Activated naive CD4-positive, alpha-beta T cell treated with anti-CD3 and anti-CD28 coated beads, Interleukin-2, amount 50 U/mL, for 72 hours (primary cell): ENCODE data around the gene SESN1. TPM values are rescaled to one million over a fixed set of nuclear protein-coding genes. Genes with fewer than 3 reads are reported as not detected.

Source experiments
- ATAC-seq, 2 donors: fragments of 150-1000 bp; cut with Tn5 transposase; 2 replicates each; pipeline ENCODE4 v1.10.0; 2021; ENCODE audit warnings: mild to moderate bottlenecking in 2 of 2, moderate library complexity in 2 of 2
- DNase-seq, 2 donors: peaks; one replicate each; pipeline ENCODE4 v3.0.0; 2021 to 2022; ENCODE audit warnings: low spot score in 2 of 2
- H3K27ac Mint-ChIP-seq, 2 donors: one replicate each; pipeline ENCODE4 v1.8.0; 2022; ENCODE audit warnings: mild to moderate bottlenecking in 2 of 2, mixed read lengths in 2 of 2
- H3K36me3 Mint-ChIP-seq, 2 donors: one replicate each; pipeline ENCODE4 v1.8.0; 2022; ENCODE audit warnings: mixed read lengths in 2 of 2
- H3K9me3 Mint-ChIP-seq, 2 donors: one replicate each; pipeline ENCODE4 v1.8.0; 2022; ENCODE audit warnings: mixed read lengths in 2 of 2
- total RNA-seq, 2 donors: library from RNA; stranded (reverse); gene quantifications; one replicate each; pipeline ENCODE4 v1.2.3, GENCODE V29; 2022

Gene SESN1
- total RNA-seq, 2 donors from 2014 or later: 10.3 to 29.1 TPM

GRCh38 chr6:109079981-109080380, 14.7 kb downstream of the SESN1 start:
- Mint-ChIP-seq H3K27ac (no peak overlapping the region), H3K9me3 (no peaks in the 10 kb centered on the region), H3K36me3 (no peaks in the 10 kb centered on the region)
- no peak for DNase-seq
- no peak for ATAC-seq

GRCh38 chr6:109076377-109076776, 18.3 kb downstream of the SESN1 start:
- no peak for ATAC-seq
- no peaks in the 10 kb centered on the region for H3K9me3 Mint-ChIP-seq
- no peak overlapping the region for H3K27ac Mint-ChIP-seq
- no peaks in the 10 kb centered on the region for H3K36me3 Mint-ChIP-seq
- DNase-seq: no peak

DNA sequence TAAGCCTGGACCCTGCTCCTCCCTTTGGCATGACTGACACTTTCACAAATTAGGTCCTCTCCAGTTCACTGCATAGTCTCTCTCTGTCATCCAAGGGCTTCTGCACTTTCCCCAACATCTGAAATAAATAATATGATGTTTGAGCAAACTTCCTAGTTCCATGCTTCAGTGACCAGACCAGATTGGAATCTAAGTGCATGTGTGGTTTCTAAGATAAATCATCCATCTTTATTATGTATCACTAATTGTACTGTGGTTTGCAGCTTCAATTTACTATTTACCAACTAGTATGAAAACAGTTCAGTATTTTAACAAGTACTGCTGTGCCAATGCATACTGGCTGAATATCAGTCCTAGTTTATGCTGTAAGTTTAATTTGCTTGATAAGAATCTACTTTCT, 18.7 kb downstream of the SESN1 start:
- H3K9me3 Mint-ChIP-seq: no peaks in the 10 kb centered on the region
- DNase-seq: no peak
- ATAC-seq: no peak
- no peaks in the 10 kb centered on the region for H3K36me3 Mint-ChIP-seq
- H3K27ac Mint-ChIP-seq: no peak overlapping the region

DNA sequence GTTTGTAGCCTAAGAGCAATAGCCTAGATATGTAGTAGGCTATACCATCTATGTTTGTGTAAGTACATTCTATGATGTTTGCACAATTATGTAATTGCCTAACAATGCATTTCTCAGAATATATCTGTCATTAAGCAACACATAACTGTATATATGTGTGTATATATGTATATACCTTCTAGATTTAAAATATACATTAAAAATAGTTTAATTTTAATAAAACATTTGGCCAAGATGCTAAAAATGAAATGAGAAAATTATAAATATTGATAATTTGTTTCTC, 20.6 kb downstream of the SESN1 start:
- Mint-ChIP-seq H3K9me3 (no peaks in the 10 kb centered on the region), H3K27ac (no peak overlapping the region), H3K36me3 (no peaks in the 10 kb centered on the region)
- DNase-seq: no peak
- ATAC-seq: no peak

DNA sequence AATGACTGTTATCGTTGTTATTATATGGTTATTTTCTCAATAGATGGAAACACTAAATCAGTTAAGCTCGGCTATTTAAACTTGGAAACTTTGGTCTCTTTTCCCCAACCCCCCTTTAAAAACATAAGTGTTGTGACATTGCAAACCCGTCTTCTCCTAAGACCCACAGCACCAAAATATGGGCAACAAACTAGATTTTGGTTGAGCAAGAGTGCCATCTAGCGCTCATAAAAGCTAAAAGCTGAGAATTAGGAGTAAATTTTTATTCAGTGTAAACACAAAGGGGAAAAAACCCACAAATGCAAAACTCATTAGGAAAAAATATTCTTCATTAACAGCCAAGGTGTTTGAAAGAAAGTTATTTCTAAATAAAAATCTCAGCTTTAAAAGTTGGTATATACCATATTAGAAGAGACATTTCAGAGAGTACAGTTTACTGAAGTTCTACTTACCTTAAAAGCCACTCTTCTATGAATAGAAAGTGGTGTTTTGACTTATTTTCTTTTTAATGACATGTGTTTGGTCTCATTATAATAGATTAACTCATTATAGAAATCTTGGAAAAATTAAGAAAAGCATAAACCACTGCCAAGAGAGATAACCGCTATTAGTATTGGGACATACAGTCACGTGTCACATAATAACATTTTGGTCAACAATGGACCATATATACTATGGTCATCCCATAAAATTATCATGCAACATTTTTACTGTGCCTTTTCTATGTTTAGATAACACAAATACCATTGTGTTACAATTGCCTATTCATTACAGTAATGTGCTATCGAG, 21.1 kb downstream of the SESN1 start:
- ATAC-seq: peak; percentile 31 to 53
- DNase-seq: peak in 1 of 2 donors; percentile 59
- Mint-ChIP-seq H3K36me3 (no peaks in the 10 kb centered on the region), H3K9me3 (no peaks in the 10 kb centered on the region), H3K27ac (no peak overlapping the region)

DNA sequence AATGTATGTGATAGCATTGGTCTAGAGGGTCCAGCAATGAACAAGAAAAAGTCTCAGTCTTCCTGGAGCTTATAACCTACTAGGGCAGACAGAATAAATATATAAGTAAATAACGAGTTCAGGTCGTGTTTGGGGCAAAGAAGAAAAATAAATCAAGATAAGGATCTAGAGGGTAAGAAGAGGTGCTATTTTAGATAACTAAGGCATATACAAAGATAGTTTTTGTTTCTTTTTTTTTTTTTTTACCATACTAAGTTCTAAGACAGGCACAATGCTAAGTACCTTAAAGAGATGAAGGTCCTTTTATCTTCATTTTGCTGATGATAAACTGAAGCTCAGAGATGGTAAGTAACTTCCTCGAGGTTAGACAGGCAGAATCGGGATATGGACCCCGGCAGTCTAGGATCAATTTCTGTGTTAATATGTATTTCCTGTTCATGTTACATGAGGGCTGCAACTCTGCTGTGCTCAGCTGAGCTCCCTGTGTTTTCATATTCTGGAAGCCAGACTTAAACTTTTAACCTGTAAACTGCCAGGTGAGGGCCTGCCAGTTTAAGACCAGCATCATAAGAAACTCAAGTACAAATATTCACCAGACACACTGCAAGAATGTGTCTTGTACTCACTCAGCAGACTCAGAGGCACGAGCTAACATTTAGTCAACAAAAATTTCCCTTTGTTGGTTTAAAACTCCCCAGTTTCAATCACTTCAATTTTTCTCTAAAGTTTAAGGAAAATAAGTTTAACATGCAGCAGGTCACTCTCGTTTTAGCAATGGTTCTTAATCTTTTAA, 23.3 kb downstream of the SESN1 start:
- DNase-seq (no peak), ATAC-seq (peak in 1 of 2 donors; percentile 45)
- Mint-ChIP-seq H3K9me3 (no peaks in the 10 kb centered on the region), H3K36me3 (no peaks in the 10 kb centered on the region), H3K27ac (peak overlapping the region in 1 of 2 donors; percentile 38)

- Mint-ChIP-seq H3K36me3 (no peaks in the 10 kb centered on the region), H3K27ac (no peak overlapping the region), H3K9me3 (no peaks in the 10 kb centered on the region)
- DNase-seq (no peak), ATAC-seq (no peak)
Observed at GRCh38 chr6:109069746-109070145, 24.9 kb downstream of the SESN1 start.

- no peak for DNase-seq
- ATAC-seq: peak in 1 of 2 donors; percentile 20
- no peaks in the 10 kb centered on the region for H3K9me3 Mint-ChIP-seq
- H3K36me3 Mint-ChIP-seq: no peaks in the 10 kb centered on the region
- H3K27ac Mint-ChIP-seq: peak overlapping the region in 1 of 2 donors; percentile 68
Observed at GRCh38 chr6:109062767-109063352, 31.8 kb downstream of the SESN1 start.

- no peak for DNase-seq
- no peak overlapping the region for H3K27ac Mint-ChIP-seq
- no peaks in the 10 kb centered on the region for H3K9me3 Mint-ChIP-seq
- no peak for ATAC-seq
- H3K36me3 Mint-ChIP-seq: no peaks in the 10 kb centered on the region
Observed at GRCh38 chr6:109062216-109062615, 32.4 kb downstream of the SESN1 start.

DNA sequence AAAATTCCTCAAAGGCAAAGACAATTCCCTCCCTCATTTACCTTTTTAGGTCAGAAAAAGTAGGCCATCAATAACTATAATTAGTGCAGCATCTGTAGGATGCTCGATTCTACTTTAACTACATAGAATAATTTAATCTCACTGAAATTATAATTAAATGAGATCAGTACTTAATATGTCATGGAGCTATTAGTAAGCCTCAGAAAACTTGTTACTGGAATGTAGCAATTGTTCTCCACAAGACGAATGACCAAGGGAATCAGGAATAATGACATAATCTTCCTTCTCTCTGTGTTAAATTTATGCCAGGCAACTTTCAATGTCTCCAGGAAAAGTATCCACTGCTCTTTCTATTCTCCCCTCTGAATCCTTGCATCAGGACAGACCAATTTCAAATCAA, 34.1 kb downstream of the SESN1 start:
- Mint-ChIP-seq H3K9me3 (no peaks in the 10 kb centered on the region), H3K27ac (peak overlapping the region in 1 of 2 donors; percentile 35), H3K36me3 (no peaks in the 10 kb centered on the region)
- ATAC-seq (no peak), DNase-seq (no peak)

DNA sequence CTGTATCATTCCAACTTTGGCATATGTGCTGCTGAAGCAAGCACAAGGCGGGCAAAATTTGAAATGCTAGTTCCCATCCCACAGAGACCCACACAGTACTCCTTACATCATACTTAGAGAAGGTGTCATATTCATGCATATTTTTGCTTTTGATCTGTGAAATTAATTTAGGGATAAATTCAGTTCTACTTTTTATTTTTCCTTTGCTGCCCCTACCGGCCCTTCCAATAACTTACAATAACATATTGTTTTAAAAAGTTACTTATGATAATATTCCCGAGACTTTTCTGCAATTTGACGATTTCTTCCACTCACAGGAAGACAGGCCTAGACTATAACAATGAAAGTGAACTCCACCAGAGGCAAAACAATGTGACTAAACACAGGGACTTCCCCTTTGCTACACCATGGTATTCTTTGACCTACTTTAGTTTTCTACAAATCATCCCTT, 35.0 kb downstream of the SESN1 start:
- no peak for DNase-seq
- ATAC-seq: peak; percentile 95 to 99
- peak overlapping the region in 1 of 2 donors; percentile 62 for H3K27ac Mint-ChIP-seq
- no peaks in the 10 kb centered on the region for H3K9me3 Mint-ChIP-seq
- H3K36me3 Mint-ChIP-seq: no peaks in the 10 kb centered on the region

DNA sequence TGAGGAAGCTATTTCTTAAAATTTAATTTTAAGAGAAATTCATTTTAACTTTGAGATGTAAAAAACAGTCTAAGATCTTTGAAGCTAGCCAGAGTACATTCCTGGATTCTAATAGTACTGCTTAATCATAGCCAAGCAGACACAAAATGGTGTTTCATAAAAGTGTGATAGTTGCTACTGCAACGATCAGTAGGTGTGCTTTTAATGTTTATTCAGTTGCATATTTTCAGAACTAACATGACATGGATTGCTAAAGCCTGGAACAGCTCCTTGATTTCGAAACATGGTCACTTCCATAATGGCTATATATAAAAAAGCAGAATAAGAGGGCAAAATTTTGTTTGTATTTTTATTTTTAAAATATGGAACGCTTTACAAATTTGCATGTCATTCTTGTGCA, 35.5 kb downstream of the SESN1 start:
- ATAC-seq (no peak), DNase-seq (no peak)
- Mint-ChIP-seq H3K36me3 (no peaks in the 10 kb centered on the region), H3K27ac (peak overlapping the region in 1 of 2 donors; percentile 62), H3K9me3 (no peaks in the 10 kb centered on the region)

- Mint-ChIP-seq H3K9me3 (no peaks in the 10 kb centered on the region), H3K36me3 (no peaks in the 10 kb centered on the region), H3K27ac (peak overlapping the region in 1 of 2 donors; percentile 10)
- DNase-seq (no peak), ATAC-seq (no peak)
Observed at GRCh38 chr6:109058620-109059019, 36.0 kb downstream of the SESN1 start.

GRCh38 chr6:109056661-109057060, 38.0 kb downstream of the SESN1 start:
- DNase-seq: no peak
- H3K36me3 Mint-ChIP-seq: no peaks in the 10 kb centered on the region
- H3K27ac Mint-ChIP-seq: no peak overlapping the region
- H3K9me3 Mint-ChIP-seq: no peaks in the 10 kb centered on the region
- ATAC-seq: no peak

- no peak for DNase-seq
- ATAC-seq: no peak
Observed at GRCh38 chr6:109055771-109056235, 38.8 kb downstream of the SESN1 start.

GRCh38 chr6:109053336-109053735, 41.3 kb downstream of the SESN1 start:
- ATAC-seq (no peak), DNase-seq (no peak)
- H3K9me3 Mint-ChIP-seq: peaks cover 0 to 4% of the 10 kb centered on the region in 2 donors
- H3K27ac Mint-ChIP-seq: no peak overlapping the region
- peaks cover 4 to 9% of the 10 kb centered on the region in 2 donors for H3K36me3 Mint-ChIP-seq

More at GRCh38 chr6:109055771-109056235, 38.8 kb downstream of the SESN1 start:
- H3K36me3 Mint-ChIP-seq: no peaks in the 10 kb centered on the region
- H3K27ac Mint-ChIP-seq: no peak overlapping the region
- no peaks in the 10 kb centered on the region for H3K9me3 Mint-ChIP-seq

GRCh38 chr6:109052852-109053251, 41.8 kb downstream of the SESN1 start:
- H3K9me3 Mint-ChIP-seq: peaks cover 0 to 4% of the 10 kb centered on the region in 2 donors
- H3K27ac Mint-ChIP-seq: no peak overlapping the region
- H3K36me3 Mint-ChIP-seq: peaks cover 4 to 11% of the 10 kb centered on the region in 2 donors
- ATAC-seq (no peak), DNase-seq (no peak)
